ENCODE measurements around the gene KCTD21.
"Not testable (repeated sequence)": the region's sequence is repeated elsewhere in the genome, so short reads cannot be mapped to it uniquely, and the experiment has no call there.

The KCTD21 gene

DNA sequence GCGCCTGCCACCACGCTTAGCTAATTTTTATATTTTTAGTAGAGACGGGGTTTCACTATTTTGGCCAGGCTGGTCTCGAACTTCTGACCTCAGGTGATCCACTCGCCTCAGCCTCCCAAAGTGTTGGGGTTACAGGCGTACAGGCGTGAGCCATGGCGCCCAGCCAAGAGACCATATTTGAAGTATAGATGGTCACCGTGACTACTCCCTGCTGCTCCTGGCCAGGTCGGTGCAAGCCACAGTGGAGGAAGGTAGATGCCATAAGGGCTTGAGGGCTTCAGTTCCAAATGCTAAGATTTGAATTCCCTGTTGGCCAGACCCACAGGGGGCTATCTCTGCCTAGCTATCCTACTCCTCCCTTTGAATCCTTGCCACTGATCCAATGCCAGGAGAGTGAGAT lies 34.3 kb upstream of the KCTD21 start:
- H3K4me3 Mint-ChIP-seq; H3K36me3 Mint-ChIP-seq (ENCODE audit: low read depth); H3K27ac Mint-ChIP-seq; H3K9me3 Mint-ChIP-seq; ATAC-seq; DNase-seq; H3K27me3 Mint-ChIP-seq: not testable (repeated sequence)
- peaks cover 17% of the 10 kb centered on the region for H3K4me1 Mint-ChIP-seq

DNA sequence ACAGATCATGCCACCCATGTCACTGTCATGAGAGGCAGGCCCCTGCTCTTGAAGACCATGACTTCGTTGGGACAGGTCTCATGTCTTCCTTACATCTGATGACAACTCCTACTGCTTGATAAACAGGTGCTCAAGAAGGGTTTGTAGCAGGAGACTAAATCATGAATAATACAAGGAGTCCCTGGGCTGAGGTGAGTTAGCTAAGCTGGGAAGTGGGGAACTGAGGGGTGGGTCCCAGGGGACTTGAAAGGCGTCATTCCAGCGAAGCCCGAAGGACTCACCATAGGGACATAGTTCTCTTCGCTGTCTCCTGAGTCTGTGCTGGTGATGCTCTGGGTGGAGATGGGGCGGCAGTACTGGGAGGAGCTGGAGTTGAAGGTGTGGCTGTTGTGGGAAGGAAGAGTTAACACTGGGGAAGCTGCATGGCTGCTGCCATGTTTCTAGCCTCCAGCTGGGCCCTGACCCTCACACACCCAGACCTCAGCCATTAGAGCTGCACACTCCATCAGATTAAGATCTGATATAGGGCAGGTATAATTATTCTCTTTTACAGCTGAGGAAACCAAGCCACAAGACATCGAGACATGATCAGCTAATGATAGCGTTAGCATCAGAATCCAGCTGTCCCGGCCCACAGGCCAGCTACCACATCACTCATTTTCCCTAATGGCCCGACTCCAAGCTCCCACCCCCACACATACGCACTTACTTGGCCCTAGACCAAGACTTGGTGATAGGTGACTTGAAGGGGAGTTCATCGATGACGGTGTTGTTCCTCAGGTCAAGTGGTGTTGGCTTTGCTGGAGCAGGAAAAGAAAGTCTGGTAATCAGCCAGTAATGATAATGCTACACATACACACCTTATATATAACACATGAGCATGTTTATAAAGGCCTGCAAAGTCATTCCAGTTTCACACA lies 33.2 kb upstream of the KCTD21 start:
- DNase-seq (no peak), ATAC-seq (no peak)
- peaks cover 14% of the 10 kb centered on the region for H3K4me1 Mint-ChIP-seq
- H3K4me3 Mint-ChIP-seq: no peak overlapping the region
- H3K27me3 Mint-ChIP-seq: no peaks in the 10 kb centered on the region
- no peak overlapping the region for H3K27ac Mint-ChIP-seq
- H3K36me3 Mint-ChIP-seq (ENCODE audit: low read depth): peaks cover 2% of the 10 kb centered on the region
- no peaks in the 10 kb centered on the region for H3K9me3 Mint-ChIP-seq

- Mint-ChIP-seq H3K27me3 (no peaks in the 10 kb centered on the region), H3K9me3 (no peaks in the 10 kb centered on the region), H3K36me3 (ENCODE audit: low read depth) (peaks cover 2% of the 10 kb centered on the region), H3K4me1 (peaks cover 13% of the 10 kb centered on the region), H3K4me3 (no peak overlapping the region), H3K27ac (no peak overlapping the region)
- DNase-seq: no peak
- peak; percentile 9 for ATAC-seq
These were observed 32.1 kb upstream of the KCTD21 start for GRCh38 chr11:78220218-78221157.

DNA sequence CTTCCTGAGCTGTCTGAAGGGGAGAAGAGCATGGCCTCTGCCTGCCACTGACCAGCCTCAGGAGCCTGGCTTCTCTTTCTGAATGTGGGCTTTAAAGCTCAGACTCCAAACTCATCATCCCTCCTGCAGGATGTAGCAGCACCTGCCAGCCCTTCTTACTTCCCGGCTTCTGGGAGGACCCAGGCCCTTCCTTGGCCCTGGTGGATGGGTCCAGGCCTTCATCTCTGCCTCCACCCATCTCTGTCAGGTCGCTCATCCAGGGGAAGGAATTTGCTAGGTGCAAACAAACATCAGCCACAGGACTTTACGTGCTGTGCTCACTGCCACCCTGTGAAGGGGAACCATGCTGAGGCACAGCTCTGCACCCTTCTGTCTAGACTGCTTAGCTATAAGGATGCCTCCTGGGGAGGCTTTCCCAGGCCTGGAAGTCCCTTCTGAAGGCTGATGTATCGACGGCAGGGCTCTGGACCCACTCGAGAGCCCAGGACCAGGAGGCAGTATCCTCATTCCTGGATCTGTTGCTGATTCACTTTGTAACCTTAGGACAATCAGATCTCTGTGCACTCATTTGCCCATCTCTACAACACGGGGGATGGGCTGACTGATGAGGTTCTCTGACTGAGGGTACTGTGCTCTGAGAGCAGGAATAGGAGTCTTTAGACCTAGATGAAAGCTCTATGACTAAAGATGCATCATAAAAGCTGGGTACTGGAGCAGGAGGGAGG lies 31.2 kb upstream of the KCTD21 start:
- no peak overlapping the region for H3K4me3 Mint-ChIP-seq

DNA sequence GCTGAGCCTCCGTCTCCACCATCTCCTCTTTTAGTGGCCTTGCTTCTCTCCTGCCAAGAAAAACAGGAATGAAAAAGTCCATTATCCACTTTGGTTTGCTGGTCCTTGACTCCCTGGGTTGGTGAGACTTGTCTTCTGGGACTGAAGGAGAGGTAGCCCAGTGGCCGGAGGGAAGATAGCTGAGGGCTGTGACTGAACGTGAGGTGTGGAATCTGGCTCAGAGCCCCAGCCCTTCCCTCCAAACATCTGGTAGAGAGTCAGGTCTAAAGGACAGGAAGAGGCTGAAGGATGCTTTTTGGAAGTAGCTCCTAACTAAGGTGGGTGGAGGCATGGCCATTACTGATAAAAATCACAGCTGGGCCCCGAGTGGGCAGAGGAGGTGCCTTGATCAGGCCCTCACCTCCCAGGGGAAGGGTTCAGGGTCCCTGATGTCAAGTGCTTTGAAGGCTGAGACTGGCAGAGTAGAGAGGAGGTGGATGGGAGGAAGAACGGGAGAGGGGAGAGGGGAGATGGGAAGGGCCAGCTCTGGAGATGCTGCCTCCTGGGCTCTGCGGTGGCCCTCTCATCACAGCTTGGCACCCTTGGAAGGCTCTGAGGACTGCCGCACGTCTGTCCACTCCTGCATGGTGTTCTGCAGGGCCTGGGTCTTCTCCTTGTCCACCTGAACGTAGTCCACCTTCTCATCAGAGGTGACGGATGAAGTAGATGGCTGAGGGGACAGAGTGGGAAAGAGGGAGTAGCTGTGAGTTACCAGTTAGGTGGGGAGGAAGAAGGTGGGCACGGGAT lies 30.5 kb upstream of the KCTD21 start:
- Mint-ChIP-seq H3K27ac (no peak overlapping the region), H3K4me3 (no peak overlapping the region), H3K9me3 (no peaks in the 10 kb centered on the region), H3K4me1 (peaks cover 13% of the 10 kb centered on the region), H3K27me3 (no peaks in the 10 kb centered on the region), H3K36me3 (ENCODE audit: low read depth) (peaks cover 2% of the 10 kb centered on the region)
- ATAC-seq (no peak), DNase-seq (no peak)

More for the DNA sequence above, 31.2 kb upstream of the KCTD21 start:
- peaks cover 2% of the 10 kb centered on the region for H3K36me3 Mint-ChIP-seq (ENCODE audit: low read depth)
- peaks cover 13% of the 10 kb centered on the region for H3K4me1 Mint-ChIP-seq
- ATAC-seq: no peak
- H3K27ac Mint-ChIP-seq: no peak overlapping the region
- no peaks in the 10 kb centered on the region for H3K9me3 Mint-ChIP-seq
- H3K27me3 Mint-ChIP-seq: no peaks in the 10 kb centered on the region
- DNase-seq: no peak

DNA sequence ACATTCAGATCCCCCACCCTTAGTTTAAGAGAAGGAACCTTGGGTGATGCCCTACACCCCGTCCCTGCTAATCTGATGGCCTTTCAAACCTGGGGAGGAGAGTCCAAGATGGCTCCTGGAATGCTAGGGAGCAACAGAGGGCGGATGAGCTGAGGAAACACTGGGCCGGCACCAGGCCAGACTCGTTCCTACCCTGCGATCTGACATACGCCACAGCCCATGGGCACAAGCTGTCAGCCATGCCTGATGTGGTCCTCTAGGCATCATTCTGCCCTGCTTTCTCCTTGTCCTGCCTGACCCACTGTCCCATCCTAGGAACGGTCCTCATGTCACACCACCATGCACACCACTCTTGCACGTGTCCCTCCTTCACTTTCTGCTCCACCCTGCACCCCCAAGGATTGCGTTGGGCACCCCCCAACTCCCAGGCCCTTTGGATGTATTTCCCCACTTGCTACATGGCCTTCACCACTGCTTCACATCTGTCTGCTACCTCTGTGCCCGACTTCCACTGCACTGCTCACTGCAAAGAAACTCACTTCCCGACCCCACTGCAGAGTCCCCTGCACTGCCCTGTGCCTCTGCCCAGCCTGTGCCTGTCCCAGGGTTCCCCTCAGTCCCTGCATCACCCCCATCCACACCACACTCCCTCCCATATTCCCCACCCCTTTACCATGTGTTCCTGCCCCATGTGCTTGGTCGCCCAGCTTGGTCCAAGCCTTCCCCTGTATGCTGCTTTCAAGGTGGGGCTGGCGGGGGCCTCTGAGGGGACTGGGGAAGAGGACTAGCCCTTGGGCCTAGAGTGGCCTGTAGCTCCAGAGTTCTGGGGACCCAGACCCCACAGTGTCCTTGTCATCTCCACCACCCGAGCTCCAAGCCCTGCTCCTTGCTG lies 29.5 kb upstream of the KCTD21 start:
- no peak for DNase-seq
- H3K27me3 Mint-ChIP-seq: no peaks in the 10 kb centered on the region
- H3K9me3 Mint-ChIP-seq: no peaks in the 10 kb centered on the region
- no peak overlapping the region for H3K27ac Mint-ChIP-seq
- H3K36me3 Mint-ChIP-seq (ENCODE audit: low read depth): peaks cover 2% of the 10 kb centered on the region
- no peak overlapping the region for H3K4me3 Mint-ChIP-seq
- peaks cover 7% of the 10 kb centered on the region for H3K4me1 Mint-ChIP-seq
- ATAC-seq: no peak

DNA sequence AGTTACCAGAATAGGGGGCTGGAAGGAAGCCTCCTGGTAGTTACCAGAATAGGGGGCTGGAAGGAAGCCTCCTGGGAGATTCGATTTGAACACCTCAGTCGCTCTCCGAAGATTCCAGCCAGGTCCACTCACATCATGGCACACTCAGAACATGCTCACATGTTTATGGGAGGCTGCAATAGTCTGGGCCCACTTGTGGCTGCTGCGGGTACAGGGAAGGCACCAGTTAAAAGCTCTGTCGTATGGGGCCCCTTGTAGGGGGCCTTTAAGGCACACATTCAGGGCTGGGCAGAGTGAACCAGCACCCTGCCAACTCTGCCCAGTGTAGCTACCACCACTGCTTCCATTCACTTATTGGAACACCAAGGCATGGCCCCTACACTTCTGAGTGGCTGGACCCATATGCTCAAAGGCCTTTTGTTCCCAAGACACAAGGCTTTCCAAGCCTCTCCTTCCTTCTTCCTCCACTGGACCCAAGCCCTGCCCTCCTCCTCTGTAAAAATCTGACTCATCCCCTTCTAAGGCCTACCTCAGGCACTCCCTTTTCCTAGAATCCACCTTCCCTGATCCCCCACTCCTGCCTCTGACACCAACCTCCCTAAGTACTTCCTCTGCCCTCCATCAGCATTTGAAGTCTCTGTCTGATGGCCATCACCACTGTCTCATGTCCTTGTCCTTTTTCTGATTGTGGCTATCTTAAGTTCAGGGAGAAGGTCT lies 28.3 kb upstream of the KCTD21 start:
- Mint-ChIP-seq H3K27ac (no peak overlapping the region), H3K36me3 (ENCODE audit: low read depth) (peaks cover 2% of the 10 kb centered on the region), H3K4me3 (no peak overlapping the region), H3K27me3 (no peaks in the 10 kb centered on the region), H3K9me3 (no peaks in the 10 kb centered on the region), H3K4me1 (peaks cover 7% of the 10 kb centered on the region)
- ATAC-seq: no peak
- no peak for DNase-seq

DNA sequence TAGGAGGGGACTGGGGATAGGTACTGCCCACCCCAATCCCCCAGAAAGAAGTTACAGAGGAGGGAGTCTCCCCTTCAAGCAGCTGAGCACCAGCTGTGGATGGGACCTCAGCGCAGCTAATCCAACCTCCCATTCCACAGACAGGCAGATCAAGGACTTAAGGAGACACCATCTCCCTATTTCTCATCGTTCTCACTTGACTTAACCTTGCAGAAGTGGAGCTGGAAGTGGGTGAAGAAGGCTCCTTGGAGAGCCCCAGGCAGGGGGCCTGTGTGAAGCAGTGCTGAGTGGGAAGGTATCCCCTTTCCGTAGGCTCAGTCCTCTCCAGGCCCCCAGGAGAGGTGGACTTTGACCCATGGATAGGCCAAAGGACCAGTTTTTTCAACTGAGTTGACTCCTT lies 27.6 kb upstream of the KCTD21 start:
- no peak for ATAC-seq
- Mint-ChIP-seq H3K4me3 (no peak overlapping the region), H3K9me3 (no peaks in the 10 kb centered on the region), H3K27ac (no peak overlapping the region), H3K27me3 (no peaks in the 10 kb centered on the region), H3K36me3 (ENCODE audit: low read depth) (peaks cover 6% of the 10 kb centered on the region), H3K4me1 (peaks cover 5% of the 10 kb centered on the region)
- DNase-seq: no peak

DNA sequence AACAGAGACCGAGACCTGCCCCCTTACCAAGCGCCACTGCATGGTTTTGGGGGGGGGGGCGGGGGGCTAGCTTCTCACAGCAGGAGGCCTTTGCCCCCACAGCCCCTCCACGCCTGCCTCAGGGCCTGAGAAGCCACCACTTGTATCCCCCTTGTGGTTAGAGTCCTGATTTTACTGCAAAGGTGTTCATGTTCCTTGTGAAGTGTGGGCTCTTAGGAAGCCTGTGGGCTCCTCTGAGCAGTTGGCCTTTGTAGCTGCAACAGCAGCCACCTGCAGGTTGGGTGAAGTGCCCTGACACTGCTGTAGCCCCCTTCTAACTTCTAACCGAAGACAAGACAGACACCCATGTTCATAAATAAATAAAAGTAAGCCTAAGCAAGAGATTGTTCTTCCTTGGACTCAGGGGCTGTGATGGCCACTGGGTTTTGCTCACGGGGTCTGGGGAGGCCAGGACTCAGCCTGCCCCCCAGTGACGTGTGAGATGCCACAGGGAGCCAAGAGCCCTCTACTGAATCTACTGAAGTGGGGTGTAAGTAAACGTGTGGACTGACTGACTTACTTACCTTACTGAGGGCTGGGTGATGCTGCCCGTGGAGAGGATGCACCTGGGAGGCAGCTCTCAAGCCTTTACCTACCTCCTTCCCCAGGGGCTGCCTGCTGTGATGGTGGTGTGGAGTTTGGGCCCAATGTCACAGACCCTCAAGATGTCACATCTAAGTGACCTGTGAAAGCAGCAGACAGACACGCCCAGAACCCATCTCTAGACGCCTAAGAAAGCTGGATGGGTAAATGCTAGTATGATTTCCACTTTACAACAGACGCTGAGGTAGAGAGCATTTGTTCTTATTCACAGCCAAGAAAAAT lies 26.1 kb upstream of the KCTD21 start:
- H3K27me3 Mint-ChIP-seq: no peaks in the 10 kb centered on the region
- ATAC-seq (no peak), DNase-seq (no peak)
- peaks cover 6% of the 10 kb centered on the region for H3K36me3 Mint-ChIP-seq (ENCODE audit: low read depth)
- no peak overlapping the region for H3K4me3 Mint-ChIP-seq
- H3K27ac Mint-ChIP-seq: no peak overlapping the region
- no peaks in the 10 kb centered on the region for H3K4me1 Mint-ChIP-seq
- H3K9me3 Mint-ChIP-seq: no peaks in the 10 kb centered on the region

- Mint-ChIP-seq H3K4me3 (no peak overlapping the region), H3K27ac (no peak overlapping the region), H3K27me3 (no peaks in the 10 kb centered on the region), H3K4me1 (no peaks in the 10 kb centered on the region), H3K9me3 (no peaks in the 10 kb centered on the region), H3K36me3 (ENCODE audit: low read depth) (peaks cover 6% of the 10 kb centered on the region)
- DNase-seq (no peak), ATAC-seq (no peak)
These were observed 25.3 kb upstream of the KCTD21 start for GRCh38 chr11:78213526-78214330.

DNA sequence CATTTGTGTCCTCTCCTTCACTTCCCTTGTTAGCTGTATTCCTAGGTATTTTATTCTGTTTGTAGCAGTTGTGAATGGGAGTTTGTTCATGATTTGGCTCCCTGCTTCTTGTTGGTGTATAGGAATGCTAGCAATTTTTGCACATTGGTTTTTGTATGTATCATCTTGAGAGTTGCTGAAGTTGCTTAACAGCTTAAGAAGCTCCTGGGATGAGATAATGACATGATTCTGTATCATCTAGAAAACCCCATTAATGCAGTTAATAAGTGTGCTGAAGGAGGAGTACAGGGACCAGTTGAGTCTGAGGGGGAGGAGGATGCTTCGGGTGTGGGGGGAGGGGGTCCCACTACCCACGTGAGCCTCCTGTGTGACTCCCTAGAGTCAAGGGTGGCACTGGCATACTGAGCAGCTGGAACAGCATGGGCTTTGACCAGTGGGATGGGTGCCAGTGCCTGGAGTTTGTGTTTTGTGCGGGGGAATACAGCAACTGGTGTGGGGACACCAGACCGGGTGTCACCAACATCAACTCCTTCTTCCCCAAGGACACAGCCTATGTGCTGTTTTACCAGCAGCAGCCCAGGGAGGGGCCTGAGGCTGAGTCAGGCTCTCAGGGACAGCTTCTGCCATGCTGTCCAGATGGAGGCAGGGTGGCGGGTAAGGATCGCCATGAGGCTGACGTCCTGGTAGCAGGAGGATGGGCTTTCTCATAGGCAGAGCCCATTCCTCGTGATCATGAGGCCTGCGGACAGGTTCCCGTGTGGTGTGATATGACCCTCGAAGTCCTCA lies 24.4 kb upstream of the KCTD21 start:
- Mint-ChIP-seq H3K9me3 (no peaks in the 10 kb centered on the region), H3K27me3 (no peaks in the 10 kb centered on the region), H3K36me3 (ENCODE audit: low read depth) (peaks cover 4% of the 10 kb centered on the region), H3K4me3 (no peak overlapping the region), H3K4me1 (no peaks in the 10 kb centered on the region), H3K27ac (no peak overlapping the region)
- DNase-seq (no peak), ATAC-seq (no peak)
